Heart left ventricle (tissue), 16 donors: Measurements from ENCODE around the gene TDRD10. TPM values are rescaled to one million over a fixed set of nuclear protein-coding genes. Genes with fewer than 3 reads are reported as not detected.
A peak's percentile ranks its signal among the peaks of the same experiment; 100 is the strongest.

Experiments
- ATAC-seq, 4 donors: fragments of 200-7000 bp; cut with Tn5 transposase; one replicate each; pipeline ENCODE4 v1.9.1; 2020 to 2022; ENCODE audit warnings: moderate library complexity in 4 of 4, mild to moderate bottlenecking in 3 of 4, moderate number of reproducible peaks in 1 of 4
- DNase-seq, 5 donors: peaks; one replicate each; pipeline ENCODE4 v3.0.0-alpha.2; 2020
- H3K27ac ChIP-seq, 12 donors: fragments of 200-600 bp; sonication (generic) in 4 of 12; one replicate each; pipeline versions ENCODE4 v1.5.0 to v1.8.0; 2016 to 2022; ENCODE audit warnings: mild to moderate bottlenecking in 2 of 12
- H3K27me3 ChIP-seq, 9 donors: fragments of 200-600 bp; sonication (generic) in 2 of 9; one replicate each; pipeline versions ENCODE4 v1.5.1 to v1.8.0; 2016 to 2022; ENCODE audit warnings: mild to moderate bottlenecking in 3 of 9
- H3K36me3 ChIP-seq, 9 donors: fragments of 200-600 bp; sonication (generic) in 2 of 9; one replicate each; pipeline versions ENCODE4 v1.5.0 to v1.8.0; 2018 to 2022; ENCODE audit warnings: mild to moderate bottlenecking in 2 of 9
- H3K4me1 ChIP-seq, 12 donors: fragments of 200-600 bp; sonication (generic) in 4 of 12; one replicate each; pipeline versions ENCODE4 v1.5.0 to v1.8.0; 2016 to 2022; ENCODE audit warnings: mild to moderate bottlenecking in 3 of 12
- H3K4me3 ChIP-seq, 12 donors: fragments of 200-600 bp; sonication (generic) in 4 of 12; one replicate each; pipeline versions ENCODE4 v1.5.0 to v1.8.0; 2017 to 2022; ENCODE audit warnings: mild to moderate bottlenecking in 9 of 12, moderate library complexity in 4 of 12
- H3K9me3 ChIP-seq, 12 donors: fragments of 200-600 bp; sonication (generic) in 4 of 12; one replicate each; pipeline versions ENCODE4 v1.5.0 to v1.8.0; 2016 to 2022; ENCODE audit warnings: mild to moderate bottlenecking in 1 of 12
- POLR2A ChIP-seq, 2 donors: fragments of 450-650 bp; IDR thresholded peaks; one replicate each; pipeline ENCODE4 v1.6.1; 2017; ENCODE audit warnings: antibody characterized with exemption in 2 of 2, mild to moderate bottlenecking in 2 of 2, moderate library complexity in 2 of 2
- WGBS, 4 donors: extraction: QIAGEN DNeasy Blood & Tissue Kit in 2 of 4; methylation state at CpG; one replicate each; pipeline versions ENCODE4 v1.1.5 to v1.1.7; 2013 to 2018; 5-methylcytosine and 5-hydroxymethylcytosine counted together
- intact Hi-C, 10 donors: fragments of 100-400 bp; cut with DNase I; formaldehyde crosslinking; loops; one replicate each; pipeline versions ENCODE4 v1.11.1 to v1.14.2; 2022
- polyA plus RNA-seq, 2 donors: library from polyadenylated mRNA; stranded (reverse); fragments of 200-250 nt; gene quantifications; one replicate each; pipeline ENCODE4 v1.2.3, GENCODE V29; 2013
- total RNA-seq, 9 donors: library from RNA; depleted of rRNA in 2 of 9; stranded (reverse); fragments of >200 nt in 2 of 9; fragmentation: NEBNext Ultra II Directional in 3 of 9; extraction: Animal tissue kit (Norgen Biotek cat#: 25700) in 3 of 9; gene quantifications; one replicate each; pipeline versions ENCODE4 v1.1.0 to v1.2.4, GENCODE V29; 2016 to 2023
- TF ChIP-seq, protein P1 (sequence below), 12 donors: fragments of 200-600 bp; sonication (generic) in 4 of 12; IDR thresholded peaks; one replicate each; pipeline versions ENCODE4 v1.5.0 to v1.8.0; 2018 to 2022; ENCODE audit warnings: antibody characterized with exemption in 12 of 12, mild to moderate bottlenecking in 5 of 12
- donor health status: ischemic (EF 13 %, LVEDD 7.1; RV severe dilation, severe dysfunction).
- donor health status: healthy with polysubstance abuse.
- donor health status: DM: no; HTN: yes; CAD: no.
- donor health status: DM: no; HTN: no; CAD: no.
- donor health status: ischemic (EF 25% LVEDD 6.9; RV normal size, moderate dysfunction).
- donor health status: ischemic (EF 25% LVEDD 5.7; RV mildly dilated, moderate dysfunction).
- donor health status: healthy.
- donor health status: DM: yes; HTN: yes; CAD: no.
- donor health status: ischemic (EF 35%, LVEDD 5.7; RV mildly dilated, moderate dysfunction).
- donor health status: nonischemic (EF 11% LVEDD 7.7; RV severe dilation, severe dysfunction).
- donor health status: DM: yes; HTN: yes; CAD: no.
- donor health status: PGD.
- donor health status: ischemic (EF 29% LVEDD 5.4; RV normal size, mild dysfunction).
- donor health status: nonischemic (EF 23%, LVEDD 6.1; RV moderate dilation, normal function).

TDRD10 gene
- total and polyA plus RNA-seq, 11 donors: 0.71 to 3.4 (median 1.9) TPM

DNA sequence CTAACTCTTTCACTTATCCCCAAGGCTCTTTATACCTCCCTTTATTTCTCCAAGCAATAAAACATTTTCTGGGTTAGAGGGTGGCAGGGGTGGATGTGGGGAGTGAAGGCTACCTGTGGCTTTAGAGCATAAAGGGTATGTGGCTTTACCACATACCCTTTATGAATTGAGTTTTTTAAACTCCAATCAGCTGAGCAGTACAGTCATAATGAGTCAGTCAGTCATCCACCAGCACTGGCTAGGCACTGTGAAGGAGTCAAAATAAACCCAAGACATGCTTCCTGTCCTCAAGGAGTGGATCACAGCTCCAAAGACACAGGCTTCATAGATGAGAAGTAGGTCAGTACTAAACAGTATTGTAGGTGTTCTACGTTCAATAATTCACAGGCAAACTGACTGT, 2.6 kb upstream of the TDRD10 start:
- H3K9me3 ChIP-seq: no peaks in the 10 kb centered on the region
- H3K27me3 ChIP-seq: peaks cover 0 to 48% (median 23%) of the 10 kb centered on the region in 9 donors
- ATAC-seq: no peak
- WGBS, 4 donors: 58 to 92% (median 65%) methylated on average over 1 of the region's 1 CpG
- peaks cover 0 to 34% (median 4%) of the 10 kb centered on the region in 9 donors for H3K36me3 ChIP-seq
- TF ChIP-seq, protein P1, sequence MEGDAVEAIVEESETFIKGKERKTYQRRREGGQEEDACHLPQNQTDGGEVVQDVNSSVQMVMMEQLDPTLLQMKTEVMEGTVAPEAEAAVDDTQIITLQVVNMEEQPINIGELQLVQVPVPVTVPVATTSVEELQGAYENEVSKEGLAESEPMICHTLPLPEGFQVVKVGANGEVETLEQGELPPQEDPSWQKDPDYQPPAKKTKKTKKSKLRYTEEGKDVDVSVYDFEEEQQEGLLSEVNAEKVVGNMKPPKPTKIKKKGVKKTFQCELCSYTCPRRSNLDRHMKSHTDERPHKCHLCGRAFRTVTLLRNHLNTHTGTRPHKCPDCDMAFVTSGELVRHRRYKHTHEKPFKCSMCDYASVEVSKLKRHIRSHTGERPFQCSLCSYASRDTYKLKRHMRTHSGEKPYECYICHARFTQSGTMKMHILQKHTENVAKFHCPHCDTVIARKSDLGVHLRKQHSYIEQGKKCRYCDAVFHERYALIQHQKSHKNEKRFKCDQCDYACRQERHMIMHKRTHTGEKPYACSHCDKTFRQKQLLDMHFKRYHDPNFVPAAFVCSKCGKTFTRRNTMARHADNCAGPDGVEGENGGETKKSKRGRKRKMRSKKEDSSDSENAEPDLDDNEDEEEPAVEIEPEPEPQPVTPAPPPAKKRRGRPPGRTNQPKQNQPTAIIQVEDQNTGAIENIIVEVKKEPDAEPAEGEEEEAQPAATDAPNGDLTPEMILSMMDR (IDR thresholded peaks at IDR 0.05): no peak
- no peak for TF ChIP-seq POLR2A (IDR thresholded peaks at IDR 0.05)
- H3K27ac ChIP-seq: peak overlapping the region in 11 of 12 donors; percentile 75 to 94 (median 90)
- DNase-seq: no peak
- peaks cover 4 to 50% (median 24%) of the 10 kb centered on the region in 12 donors for H3K4me1 ChIP-seq
- intact Hi-C loops: no loop called here
- peak overlapping the region; percentile 43 to 78 (median 64) for H3K4me3 ChIP-seq

DNA sequence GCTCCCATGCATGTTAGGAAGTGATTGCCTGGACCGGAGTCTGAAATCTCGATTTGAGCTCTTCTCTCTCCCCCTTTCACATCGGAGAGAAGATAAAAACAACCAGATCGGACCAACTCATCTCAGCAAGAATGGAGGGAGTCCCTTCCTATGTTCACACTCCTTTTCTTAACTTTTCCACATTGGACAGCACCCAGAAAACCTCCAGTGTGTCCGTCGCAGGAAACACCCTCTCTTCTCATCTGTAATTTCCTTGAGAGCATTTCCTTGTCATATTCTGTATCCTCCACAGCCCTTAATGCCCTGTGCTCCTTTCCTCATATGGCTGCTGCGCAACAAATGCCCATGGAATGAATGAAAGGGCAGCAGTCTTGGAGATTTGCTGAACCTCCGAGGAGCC, 1.5 kb upstream of the TDRD10 start:
- H3K27me3 ChIP-seq: peaks cover 0 to 55% (median 23%) of the 10 kb centered on the region in 9 donors
- intact Hi-C loops: loop anchor here in 1 of 10 donors (2.0 kb wide), 1 partner anchor 16 kb away; no protein-coding TSS in a partner anchor

DNA sequence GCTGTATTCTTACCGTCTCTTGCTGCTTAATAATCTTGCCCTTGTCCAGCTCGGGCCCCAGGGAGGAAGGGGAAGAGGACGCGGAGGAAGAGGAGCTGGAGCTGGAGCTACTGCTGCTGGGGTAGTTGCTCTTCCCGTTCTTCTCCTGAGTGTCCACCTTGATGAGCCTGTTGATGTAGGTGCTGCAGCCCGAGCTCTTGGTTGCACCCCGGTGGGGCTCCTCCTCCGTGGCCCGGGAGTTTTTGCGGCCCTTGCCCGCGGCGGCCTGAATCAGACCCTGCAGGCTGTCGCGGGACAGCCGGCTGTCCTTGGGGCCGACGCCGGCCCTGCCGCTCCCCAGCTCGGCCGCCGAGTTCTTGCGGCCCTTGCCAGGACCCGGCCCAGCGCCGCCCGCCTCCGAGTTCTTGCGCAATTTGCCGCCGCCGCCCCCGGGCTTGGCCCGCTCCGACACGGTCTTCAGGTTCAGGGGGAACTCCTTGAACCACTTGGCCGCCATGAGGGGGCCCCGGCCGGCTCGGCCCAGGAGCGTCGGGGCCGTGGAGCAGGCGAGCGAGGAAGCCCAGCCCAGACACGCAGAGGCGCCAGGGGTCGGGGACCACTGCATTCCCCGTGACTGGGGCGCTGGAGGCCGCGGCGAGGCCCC, 475 bp upstream of the TDRD10 start:
- intact Hi-C loops: loop anchor here in 2 of 10 donors (2.0 kb wide), 1 partner anchor 17 kb away; no protein-coding TSS in a partner anchor
- Histone ChIP-seq H3K4me1 (peaks cover 0 to 29% (median 9%) of the 10 kb centered on the region in 12 donors), H3K27me3 (peaks cover 0 to 55% (median 23%) of the 10 kb centered on the region in 9 donors), H3K27ac (peak overlapping the region; percentile 72 to 94 (median 88)), H3K4me3 (peak overlapping the region; percentile 43 to 78 (median 64)), H3K9me3 (peaks cover 0 to 16% (median 0%) of the 10 kb centered on the region in 12 donors), H3K36me3 (peaks cover 0 to 23% (median 4%) of the 10 kb centered on the region in 9 donors)
- DNase-seq (peak; percentile 49 to 84 (median 64)), ATAC-seq (peak in 3 of 4 donors; percentile 45 to 73 (median 72))
- WGBS, 4 donors: 2 to 24% (median 4%) methylated on average over 5 to 54 of the region's 54 CpGs
- no peak for TF ChIP-seq POLR2A (IDR thresholded peaks at IDR 0.05)
- TF ChIP-seq, protein P1 (IDR thresholded peaks at IDR 0.05): no peak

More for the DNA sequence above, 1.5 kb upstream of the TDRD10 start:
- WGBS, 4 donors: 56 to 63% (median 61%) methylated on average over 8 of the region's 8 CpGs
- Histone ChIP-seq H3K27ac (peak overlapping the region in 11 of 12 donors; percentile 75 to 94 (median 90)), H3K4me1 (peaks cover under 1 to 40% (median 14%) of the 10 kb centered on the region in 12 donors), H3K9me3 (peaks cover 0 to 7% (median 0%) of the 10 kb centered on the region in 12 donors), H3K4me3 (peak overlapping the region; percentile 43 to 78 (median 64)), H3K36me3 (peaks cover 0 to 28% (median 4%) of the 10 kb centered on the region in 9 donors)
- ATAC-seq (no peak), DNase-seq (no peak)
- TF ChIP-seq, protein P1 (IDR thresholded peaks at IDR 0.05): no peak
- TF ChIP-seq POLR2A (IDR thresholded peaks at IDR 0.05): no peak

DNA sequence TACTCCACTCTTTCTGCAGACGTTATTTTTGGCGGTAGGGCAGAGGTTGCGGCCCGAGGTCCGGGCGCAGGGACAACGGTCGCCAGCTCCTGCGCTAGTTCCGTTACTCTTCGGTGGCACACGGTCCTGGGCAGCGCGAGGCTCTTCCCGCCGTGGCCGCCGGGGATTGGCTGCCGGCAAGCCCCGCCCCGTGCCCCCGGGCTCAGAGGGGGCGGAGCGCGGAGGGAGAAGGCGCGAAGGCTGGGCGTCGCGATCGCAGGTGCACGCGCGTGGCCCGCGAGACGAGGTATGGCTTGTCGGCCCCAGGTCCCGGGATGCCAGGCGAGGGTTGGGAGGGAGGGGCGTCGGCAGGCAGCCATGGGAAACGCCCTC, 711 bp downstream of the TDRD10 start:
- intact Hi-C loops: loop anchor here in 1 of 10 donors (2.0 kb wide), 1 partner anchor 18 kb away; no protein-coding TSS in a partner anchor
- WGBS, 4 donors: 10 to 37% (median 17%) methylated on average over 25 to 43 of the region's 43 CpGs
- peaks cover 0 to 55% (median 23%) of the 10 kb centered on the region in 9 donors for H3K27me3 ChIP-seq
- peaks cover 0 to 16% (median 0%) of the 10 kb centered on the region in 12 donors for H3K9me3 ChIP-seq
- peak in 1 of 5 donors; percentile 32 for DNase-seq
- H3K27ac ChIP-seq: peak overlapping the region in 11 of 12 donors; percentile 27 to 94 (median 90)
- peak in 3 of 4 donors; percentile 28 to 49 (median 41) for ATAC-seq
- peaks cover 0 to 20% (median 2%) of the 10 kb centered on the region in 12 donors for H3K4me1 ChIP-seq
- H3K4me3 ChIP-seq: peak overlapping the region; percentile 43 to 78 (median 64)
- TF ChIP-seq, protein P1 (IDR thresholded peaks at IDR 0.05): no peak
- no peak for TF ChIP-seq POLR2A (IDR thresholded peaks at IDR 0.05)
- H3K36me3 ChIP-seq: peaks cover 0 to 14% (median 4%) of the 10 kb centered on the region in 9 donors
